ENCODE data around the gene GCFC2.

Gene GCFC2

DNA sequence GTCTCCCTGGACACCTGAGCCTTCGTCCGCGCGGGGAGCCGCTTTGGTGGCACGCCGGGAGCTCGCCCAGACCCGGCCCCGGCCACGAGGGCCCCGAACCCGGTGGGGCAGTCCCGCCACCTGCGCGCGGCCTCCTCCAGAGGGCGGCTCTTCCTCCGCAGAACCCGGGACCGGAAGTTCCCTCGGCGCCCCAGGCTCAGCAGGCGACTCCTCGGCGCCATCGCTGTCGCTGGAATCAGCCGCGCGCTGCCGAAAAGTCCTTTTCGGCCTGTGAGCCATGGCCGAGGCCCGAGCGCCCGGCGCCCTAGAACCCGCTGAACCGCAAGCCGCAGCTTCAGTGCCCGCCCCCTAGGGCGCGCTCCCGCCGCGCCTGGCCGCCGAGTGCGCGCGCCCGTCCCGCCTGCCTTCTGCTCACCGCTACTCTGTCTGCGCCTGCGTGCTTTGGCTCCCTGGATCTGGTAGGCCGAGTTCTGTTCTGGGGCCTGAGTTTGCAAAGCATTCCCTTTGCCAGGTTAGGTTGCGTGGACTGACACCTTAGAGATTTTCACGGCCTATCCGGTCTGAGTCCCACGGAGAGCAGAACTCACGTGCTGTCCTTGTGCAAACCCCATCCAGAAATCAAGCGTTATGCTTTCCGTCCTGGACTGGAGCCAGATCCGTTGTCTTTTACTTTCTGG, at the start of gene GCFC2:
TSS of gene GCFC2 (minus strand) at position 339 of the 677 bp plus-strand sequence. CDS start at position 279, 60 bp downstream.
- peak within 1 kb of the TSS; percentile 47 for H3K4me3 ChIP-seq (ENCODE audit: low read depth, low read length)
- H3K4me1 ChIP-seq (ENCODE audit: control insufficient read depth, insufficient read depth, low read length), result no peaks in the 10 kb centered on the region
- H3K9ac ChIP-seq (ENCODE audit: low read depth, low read length), result peak within 1 kb of the TSS; percentile 76
- H3K36me3 ChIP-seq (ENCODE audit: control insufficient read depth, insufficient read depth, low read length), result no peaks in the 10 kb centered on the region
- no peaks in the 10 kb centered on the region for H3K9me3 ChIP-seq (ENCODE audit: control insufficient read depth, insufficient read depth, low read length)
- no peaks in the 10 kb centered on the region for H3K27me3 ChIP-seq (ENCODE audit: control insufficient read depth, insufficient read depth, low read length)

DNA sequence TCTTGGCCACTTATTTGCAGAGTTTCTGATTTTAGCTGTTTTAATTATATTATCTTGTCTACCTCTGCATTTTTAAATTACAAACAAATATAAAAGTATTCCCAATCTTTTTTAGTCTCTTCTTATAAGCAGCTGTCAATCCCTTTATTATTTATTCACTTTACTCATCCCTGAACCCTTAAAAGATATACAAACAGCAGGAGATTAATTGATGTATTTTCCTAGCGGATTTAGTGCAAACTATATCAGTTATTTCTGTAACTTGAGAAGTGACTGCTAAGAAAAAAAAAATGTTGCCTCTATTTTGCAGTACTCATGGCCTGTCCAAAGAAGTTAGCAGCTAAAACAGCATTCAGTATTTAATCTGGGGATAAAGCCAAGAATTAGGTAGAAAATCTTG, 42.1 kb upstream of the GCFC2 start:
- Histone ChIP-seq H3K36me3 (ENCODE audit: control insufficient read depth, insufficient read depth, low read length) (no peaks in the 10 kb centered on the region), H3K4me1 (ENCODE audit: control insufficient read depth, insufficient read depth, low read length) (no peaks in the 10 kb centered on the region), H3K9ac (ENCODE audit: low read depth, low read length) (no peak overlapping the region), H3K4me3 (ENCODE audit: low read depth, low read length) (no peak overlapping the region), H3K27me3 (ENCODE audit: control insufficient read depth, insufficient read depth, low read length) (no peaks in the 10 kb centered on the region), H3K9me3 (ENCODE audit: control insufficient read depth, insufficient read depth, low read length) (no peaks in the 10 kb centered on the region)

DNA sequence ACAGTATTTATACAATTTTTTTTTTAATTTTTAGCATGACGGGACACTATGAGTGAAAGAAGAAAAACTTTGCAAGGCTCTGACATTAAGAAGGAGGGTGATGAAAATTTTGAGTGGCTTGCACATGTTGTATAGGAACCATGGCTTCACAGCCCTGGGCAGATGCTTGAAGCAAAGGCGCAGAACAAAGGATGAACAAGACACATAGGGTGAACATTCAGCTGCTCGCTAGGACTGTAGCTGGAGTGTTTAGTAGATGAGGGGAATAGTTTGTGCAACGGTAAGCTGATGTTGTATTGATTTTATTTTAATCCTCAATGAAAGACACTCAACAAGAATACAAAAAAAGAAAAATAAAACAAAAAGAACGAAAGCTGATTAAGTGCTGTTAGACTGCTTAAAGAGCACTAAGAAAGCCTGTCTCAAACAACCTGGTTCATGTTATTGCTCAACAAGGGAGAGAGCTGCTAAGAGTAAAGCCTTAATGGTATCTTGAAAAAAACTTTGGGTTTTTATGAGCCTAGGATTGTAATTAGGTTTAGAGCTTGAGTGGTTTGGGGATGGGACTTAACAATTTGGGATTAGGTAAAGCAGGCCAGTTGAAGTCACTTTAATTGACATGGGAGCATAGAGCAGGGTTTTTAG, 41.2 kb upstream of the GCFC2 start:
- Histone ChIP-seq H3K4me3 (ENCODE audit: low read depth, low read length) (no peak overlapping the region), H3K4me1 (ENCODE audit: control insufficient read depth, insufficient read depth, low read length) (no peaks in the 10 kb centered on the region), H3K36me3 (ENCODE audit: control insufficient read depth, insufficient read depth, low read length) (no peaks in the 10 kb centered on the region), H3K9ac (ENCODE audit: low read depth, low read length) (no peak overlapping the region), H3K27me3 (ENCODE audit: control insufficient read depth, insufficient read depth, low read length) (no peaks in the 10 kb centered on the region), H3K9me3 (ENCODE audit: control insufficient read depth, insufficient read depth, low read length) (no peaks in the 10 kb centered on the region)

DNA sequence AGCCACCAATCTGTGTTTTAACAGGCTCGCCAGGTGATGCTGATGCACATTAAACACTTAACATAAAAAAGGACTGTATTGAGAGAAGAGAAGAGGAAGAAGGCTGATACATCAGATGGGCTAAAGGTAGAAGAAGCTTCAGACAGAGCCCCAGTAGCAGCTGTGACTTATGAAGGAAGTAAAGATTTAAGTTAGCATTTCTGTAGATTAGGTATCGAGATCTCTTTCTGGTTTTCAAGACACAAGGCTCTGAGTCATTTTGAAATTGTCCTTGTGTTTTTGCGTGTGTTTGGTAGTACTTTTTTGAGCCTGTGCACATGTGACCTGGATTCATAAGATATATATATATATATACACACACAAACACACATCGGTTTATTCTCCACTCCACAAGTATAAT, 40.6 kb upstream of the GCFC2 start:
- Histone ChIP-seq H3K9me3 (ENCODE audit: control insufficient read depth, insufficient read depth, low read length) (no peaks in the 10 kb centered on the region), H3K4me1 (ENCODE audit: control insufficient read depth, insufficient read depth, low read length) (no peaks in the 10 kb centered on the region), H3K4me3 (ENCODE audit: low read depth, low read length) (no peak overlapping the region), H3K9ac (ENCODE audit: low read depth, low read length) (no peak overlapping the region), H3K27me3 (ENCODE audit: control insufficient read depth, insufficient read depth, low read length) (no peaks in the 10 kb centered on the region), H3K36me3 (ENCODE audit: control insufficient read depth, insufficient read depth, low read length) (no peaks in the 10 kb centered on the region)

DNA sequence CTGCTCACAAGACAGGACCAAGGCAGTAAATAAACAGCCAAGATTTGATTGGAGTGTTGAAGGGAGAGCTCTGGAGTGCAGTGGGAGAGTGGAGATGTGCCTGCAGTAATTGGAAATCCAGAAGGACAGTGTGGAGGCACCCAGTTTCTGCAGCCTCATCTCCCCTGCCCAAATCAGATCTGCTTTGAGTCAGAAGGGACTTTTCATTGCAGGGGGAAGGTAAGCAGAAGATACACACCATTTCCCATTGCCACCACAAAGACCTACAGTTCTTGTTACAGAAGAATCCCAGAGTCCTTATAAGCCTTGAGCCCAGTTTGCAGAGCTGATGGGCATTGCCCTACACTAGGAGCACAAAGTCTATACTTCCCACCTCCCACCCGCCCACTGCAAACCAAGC, 27.2 kb upstream of the GCFC2 start:
- no peaks in the 10 kb centered on the region for H3K27me3 ChIP-seq (ENCODE audit: control insufficient read depth, insufficient read depth, low read length)
- H3K4me1 ChIP-seq (ENCODE audit: control insufficient read depth, insufficient read depth, low read length), result no peaks in the 10 kb centered on the region
- H3K9ac ChIP-seq (ENCODE audit: low read depth, low read length), result no peak overlapping the region
- no peaks in the 10 kb centered on the region for H3K9me3 ChIP-seq (ENCODE audit: control insufficient read depth, insufficient read depth, low read length)
- no peaks in the 10 kb centered on the region for H3K36me3 ChIP-seq (ENCODE audit: control insufficient read depth, insufficient read depth, low read length)
- no peak overlapping the region for H3K4me3 ChIP-seq (ENCODE audit: low read depth, low read length)

DNA sequence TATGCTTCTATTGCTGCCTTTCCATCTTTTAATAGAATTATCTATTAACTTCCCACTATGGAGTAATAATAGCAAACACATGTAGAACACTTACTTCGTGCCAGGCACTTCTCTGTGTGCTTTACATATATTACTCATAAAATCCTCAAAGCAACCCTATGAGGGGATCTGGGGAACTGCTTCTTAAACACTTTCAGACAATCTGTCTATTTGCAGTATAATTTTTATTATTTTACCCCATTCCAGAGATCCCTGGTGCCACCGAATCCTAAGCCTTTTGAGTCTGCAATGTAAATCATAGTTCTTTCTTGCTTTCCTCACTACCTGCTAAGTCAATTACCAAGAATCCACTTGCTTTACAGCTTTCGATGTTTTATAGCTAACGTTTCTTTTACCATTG, 25.6 kb upstream of the GCFC2 start:
- no peaks in the 10 kb centered on the region for H3K9me3 ChIP-seq (ENCODE audit: control insufficient read depth, insufficient read depth, low read length)
- no peak overlapping the region for H3K9ac ChIP-seq (ENCODE audit: low read depth, low read length)
- H3K4me1 ChIP-seq (ENCODE audit: control insufficient read depth, insufficient read depth, low read length), result no peaks in the 10 kb centered on the region
- no peaks in the 10 kb centered on the region for H3K27me3 ChIP-seq (ENCODE audit: control insufficient read depth, insufficient read depth, low read length)
- no peaks in the 10 kb centered on the region for H3K36me3 ChIP-seq (ENCODE audit: control insufficient read depth, insufficient read depth, low read length)
- no peak overlapping the region for H3K4me3 ChIP-seq (ENCODE audit: low read depth, low read length)

DNA sequence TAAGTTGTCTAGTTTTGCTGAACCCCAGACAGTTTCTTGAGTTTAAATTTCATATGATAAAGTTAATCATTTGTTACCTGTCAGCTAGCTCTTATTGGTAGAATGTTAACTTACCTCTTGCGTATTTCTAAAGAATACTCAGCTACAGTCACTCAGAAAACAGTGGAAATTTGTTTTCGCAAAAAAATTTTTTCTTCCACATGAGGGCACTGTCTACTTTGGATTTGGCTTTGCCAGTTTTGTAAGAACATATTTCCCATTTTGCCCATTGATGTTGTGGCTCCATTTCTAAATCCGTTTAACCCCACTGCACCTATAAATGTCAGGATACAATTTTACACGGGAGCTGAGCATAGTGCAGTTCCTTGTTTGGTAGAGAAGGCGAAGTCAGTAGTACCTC, 19.1 kb upstream of the GCFC2 start:
- no peak overlapping the region for H3K9ac ChIP-seq (ENCODE audit: low read depth, low read length)
- no peaks in the 10 kb centered on the region for H3K27me3 ChIP-seq (ENCODE audit: control insufficient read depth, insufficient read depth, low read length)
- H3K4me1 ChIP-seq (ENCODE audit: control insufficient read depth, insufficient read depth, low read length), result no peaks in the 10 kb centered on the region
- no peaks in the 10 kb centered on the region for H3K36me3 ChIP-seq (ENCODE audit: control insufficient read depth, insufficient read depth, low read length)
- H3K4me3 ChIP-seq (ENCODE audit: low read depth, low read length), result no peak overlapping the region
- H3K9me3 ChIP-seq (ENCODE audit: control insufficient read depth, insufficient read depth, low read length), result no peaks in the 10 kb centered on the region

DNA sequence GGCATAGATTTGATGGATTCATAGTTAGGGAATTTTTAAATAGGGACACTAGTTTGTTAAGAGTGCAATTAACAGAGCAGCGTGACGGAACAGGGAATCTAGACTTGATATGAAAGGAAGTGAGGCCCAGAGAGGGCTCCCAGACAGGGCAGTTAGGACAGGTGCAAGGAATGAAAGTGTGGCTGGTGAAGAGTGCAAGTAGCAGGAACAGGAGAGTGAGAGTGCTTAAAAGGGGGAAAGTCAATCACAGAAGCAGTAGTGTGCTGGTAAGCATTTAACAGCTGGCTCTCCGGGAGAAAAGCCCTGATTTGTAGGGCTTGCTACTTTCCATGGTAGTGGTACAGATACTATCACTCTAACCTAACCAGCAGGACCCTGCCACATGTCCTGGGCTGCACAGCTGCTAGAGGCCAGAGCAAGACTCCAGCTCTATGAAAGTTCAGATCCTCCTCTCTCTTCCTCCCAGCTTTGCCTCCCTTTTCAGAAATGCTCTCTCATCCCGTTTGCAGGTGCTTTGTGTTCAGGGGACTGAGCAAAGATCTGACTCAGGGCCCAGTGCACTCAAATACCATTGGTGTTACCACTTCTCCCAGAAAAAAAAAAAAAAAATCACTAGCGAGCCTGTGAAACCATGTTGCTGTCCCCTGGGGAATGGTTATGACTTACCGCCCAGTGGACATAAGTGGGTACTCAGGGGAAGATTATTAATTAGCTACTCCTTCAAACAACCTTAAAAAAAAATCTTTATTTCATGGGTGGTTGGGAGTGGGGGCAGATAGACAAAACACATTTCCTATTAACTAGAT, 18.1 kb upstream of the GCFC2 start:
- Histone ChIP-seq H3K27me3 (ENCODE audit: control insufficient read depth, insufficient read depth, low read length) (no peaks in the 10 kb centered on the region), H3K4me3 (ENCODE audit: low read depth, low read length) (no peak overlapping the region), H3K36me3 (ENCODE audit: control insufficient read depth, insufficient read depth, low read length) (no peaks in the 10 kb centered on the region), H3K4me1 (ENCODE audit: control insufficient read depth, insufficient read depth, low read length) (no peaks in the 10 kb centered on the region), H3K9ac (ENCODE audit: low read depth, low read length) (no peak overlapping the region), H3K9me3 (ENCODE audit: control insufficient read depth, insufficient read depth, low read length) (no peaks in the 10 kb centered on the region)

DNA sequence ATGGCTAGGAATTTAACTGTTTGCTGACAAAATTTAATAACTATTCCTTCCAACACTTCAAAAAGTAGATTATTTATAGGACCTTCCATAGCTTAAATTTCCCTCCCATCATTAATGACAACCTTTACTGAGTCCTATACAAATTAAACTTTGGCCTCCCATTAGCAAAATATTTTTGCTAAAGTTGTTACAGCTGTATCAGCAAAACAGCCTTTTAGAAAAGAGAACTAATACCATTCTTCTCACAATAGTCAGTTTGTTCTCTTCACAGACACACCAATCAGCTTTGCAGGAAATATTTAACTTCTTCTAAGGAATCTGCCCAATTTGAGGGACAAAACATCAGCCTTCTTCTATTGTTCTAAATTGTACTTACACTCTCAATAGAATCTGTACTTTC, 12.0 kb upstream of the GCFC2 start:
- no peak overlapping the region for H3K4me3 ChIP-seq (ENCODE audit: low read depth, low read length)
- no peaks in the 10 kb centered on the region for H3K27me3 ChIP-seq (ENCODE audit: control insufficient read depth, insufficient read depth, low read length)
- H3K36me3 ChIP-seq (ENCODE audit: control insufficient read depth, insufficient read depth, low read length), result no peaks in the 10 kb centered on the region
- no peak overlapping the region for H3K9ac ChIP-seq (ENCODE audit: low read depth, low read length)
- no peaks in the 10 kb centered on the region for H3K9me3 ChIP-seq (ENCODE audit: control insufficient read depth, insufficient read depth, low read length)
- no peaks in the 10 kb centered on the region for H3K4me1 ChIP-seq (ENCODE audit: control insufficient read depth, insufficient read depth, low read length)

DNA sequence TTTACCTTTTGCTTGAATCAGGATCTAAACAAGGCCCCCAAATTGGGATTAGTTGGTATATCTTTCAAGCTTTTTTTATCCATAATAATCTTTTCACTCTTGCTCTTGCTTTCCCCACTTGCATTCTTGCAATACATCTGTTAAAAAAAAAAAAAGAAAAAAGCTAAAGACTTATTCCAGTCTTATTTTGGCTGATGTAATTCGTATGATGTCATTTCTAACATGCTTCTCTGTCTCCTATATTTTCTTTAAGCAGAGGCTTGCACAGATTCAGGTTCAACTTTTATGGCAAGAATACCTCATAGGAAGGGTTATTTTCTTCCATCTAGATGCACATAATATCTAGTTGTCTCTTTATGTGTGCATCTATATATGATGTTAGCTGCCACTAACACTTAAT, 9.8 kb upstream of the GCFC2 start:
- no peaks in the 10 kb centered on the region for H3K4me1 ChIP-seq (ENCODE audit: control insufficient read depth, insufficient read depth, low read length)
- no peaks in the 10 kb centered on the region for H3K27me3 ChIP-seq (ENCODE audit: control insufficient read depth, insufficient read depth, low read length)
- no peaks in the 10 kb centered on the region for H3K9me3 ChIP-seq (ENCODE audit: control insufficient read depth, insufficient read depth, low read length)
- no peak overlapping the region for H3K4me3 ChIP-seq (ENCODE audit: low read depth, low read length)
- H3K36me3 ChIP-seq (ENCODE audit: control insufficient read depth, insufficient read depth, low read length), result no peaks in the 10 kb centered on the region
- H3K9ac ChIP-seq (ENCODE audit: low read depth, low read length), result no peak overlapping the region

DNA sequence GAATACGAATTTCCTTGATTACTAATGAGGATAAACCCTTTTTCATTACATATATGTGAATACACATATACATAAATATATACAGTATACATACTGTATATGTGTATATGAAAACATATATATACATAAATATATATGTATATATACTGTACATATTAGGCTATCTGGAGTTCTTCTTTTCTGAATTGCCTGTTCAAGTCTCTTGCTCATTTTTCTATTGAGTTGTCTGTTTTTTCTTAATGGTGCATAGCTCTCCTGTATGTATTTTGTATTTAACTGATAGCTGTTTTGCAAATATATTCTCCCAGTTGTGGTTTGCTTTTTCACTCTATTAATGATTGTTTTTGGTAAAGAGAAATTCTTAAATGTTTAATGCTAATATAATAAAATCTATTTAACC, 8.9 kb upstream of the GCFC2 start:
- H3K27me3 ChIP-seq (ENCODE audit: control insufficient read depth, insufficient read depth, low read length), result no peaks in the 10 kb centered on the region

DNA sequence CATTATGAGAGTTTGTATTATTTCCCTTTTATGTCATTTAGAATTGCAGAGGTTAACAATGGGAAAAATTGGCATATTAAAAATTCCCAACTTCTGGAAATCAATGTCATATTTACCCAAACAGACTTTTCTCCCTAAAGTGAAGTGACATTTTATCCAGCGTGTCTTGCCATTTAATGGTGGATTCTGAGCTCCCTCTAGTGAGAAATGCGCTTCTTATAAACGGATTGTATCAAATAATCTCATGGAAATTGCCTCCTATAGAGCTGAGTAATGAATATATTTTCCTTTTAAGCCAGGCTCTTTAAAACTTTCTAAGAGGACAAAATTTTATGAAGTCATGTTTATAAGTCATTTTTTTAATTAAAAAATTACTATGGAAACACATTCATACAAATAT, 5.7 kb upstream of the GCFC2 start:
- H3K36me3 ChIP-seq (ENCODE audit: control insufficient read depth, insufficient read depth, low read length), result no peaks in the 10 kb centered on the region
- H3K4me1 ChIP-seq (ENCODE audit: control insufficient read depth, insufficient read depth, low read length), result no peaks in the 10 kb centered on the region
- no peak overlapping the region for H3K9ac ChIP-seq (ENCODE audit: low read depth, low read length)
- H3K9me3 ChIP-seq (ENCODE audit: control insufficient read depth, insufficient read depth, low read length), result no peaks in the 10 kb centered on the region
- H3K27me3 ChIP-seq (ENCODE audit: control insufficient read depth, insufficient read depth, low read length), result no peaks in the 10 kb centered on the region
- no peak overlapping the region for H3K4me3 ChIP-seq (ENCODE audit: low read depth, low read length)

More for the DNA sequence above, 8.9 kb upstream of the GCFC2 start:
- H3K9me3 ChIP-seq (ENCODE audit: control insufficient read depth, insufficient read depth, low read length), result no peaks in the 10 kb centered on the region
- no peak overlapping the region for H3K9ac ChIP-seq (ENCODE audit: low read depth, low read length)
- no peaks in the 10 kb centered on the region for H3K4me1 ChIP-seq (ENCODE audit: control insufficient read depth, insufficient read depth, low read length)
- no peak overlapping the region for H3K4me3 ChIP-seq (ENCODE audit: low read depth, low read length)
- H3K36me3 ChIP-seq (ENCODE audit: control insufficient read depth, insufficient read depth, low read length), result no peaks in the 10 kb centered on the region
